Gastrocnemius medialis (tissue), 4 donors: ENCODE data around the gene SMAD9.

Source experiments
- POLR2A ChIP-seq, 2 donors: fragments of 450-650 bp; IDR thresholded peaks; one replicate each; pipeline ENCODE4 v1.6.1; 2017; ENCODE audit warnings: antibody characterized with exemption in 2 of 2, mild to moderate bottlenecking in 2 of 2, moderate library complexity in 2 of 2
- TF ChIP-seq, protein P1 (sequence below), 5 experiments: fragments of 450-650 bp in 3 of 5; fragments of 200-600 bp in 2 of 5; sonication (generic) in 2 of 5; IDR thresholded peaks in 4 of 5; conservative IDR thresholded peaks in 1 of 5; 1 replicate in 4 of 5; 2 replicates in 1 of 5; pipeline ENCODE4 v1.5.1; 2016 to 2019; ENCODE audit warnings: antibody characterized with exemption in 5 of 5, mild to moderate bottlenecking in 3 of 5, moderate library complexity in 3 of 5

DNA sequence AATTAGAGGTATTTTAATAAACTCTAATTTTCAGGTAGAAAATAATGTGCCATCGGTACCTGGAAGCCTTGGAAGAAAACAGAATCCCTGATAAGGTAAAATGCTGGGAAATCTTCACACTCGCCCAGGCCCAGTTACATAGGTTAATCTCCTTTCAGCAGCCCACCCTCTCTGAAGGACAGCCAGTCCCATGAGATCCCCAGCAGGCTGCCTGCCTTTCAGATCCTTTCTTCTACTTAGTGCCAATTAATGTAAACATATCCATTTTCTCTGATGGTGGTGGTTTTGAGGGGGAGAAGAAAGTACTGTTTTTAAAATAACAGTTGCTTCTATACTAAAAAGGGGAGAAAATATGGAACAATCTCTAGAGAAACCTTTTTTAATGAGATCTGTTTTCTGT is 12.2 kb downstream of the SMAD9 start:
- TF ChIP-seq, protein P1, sequence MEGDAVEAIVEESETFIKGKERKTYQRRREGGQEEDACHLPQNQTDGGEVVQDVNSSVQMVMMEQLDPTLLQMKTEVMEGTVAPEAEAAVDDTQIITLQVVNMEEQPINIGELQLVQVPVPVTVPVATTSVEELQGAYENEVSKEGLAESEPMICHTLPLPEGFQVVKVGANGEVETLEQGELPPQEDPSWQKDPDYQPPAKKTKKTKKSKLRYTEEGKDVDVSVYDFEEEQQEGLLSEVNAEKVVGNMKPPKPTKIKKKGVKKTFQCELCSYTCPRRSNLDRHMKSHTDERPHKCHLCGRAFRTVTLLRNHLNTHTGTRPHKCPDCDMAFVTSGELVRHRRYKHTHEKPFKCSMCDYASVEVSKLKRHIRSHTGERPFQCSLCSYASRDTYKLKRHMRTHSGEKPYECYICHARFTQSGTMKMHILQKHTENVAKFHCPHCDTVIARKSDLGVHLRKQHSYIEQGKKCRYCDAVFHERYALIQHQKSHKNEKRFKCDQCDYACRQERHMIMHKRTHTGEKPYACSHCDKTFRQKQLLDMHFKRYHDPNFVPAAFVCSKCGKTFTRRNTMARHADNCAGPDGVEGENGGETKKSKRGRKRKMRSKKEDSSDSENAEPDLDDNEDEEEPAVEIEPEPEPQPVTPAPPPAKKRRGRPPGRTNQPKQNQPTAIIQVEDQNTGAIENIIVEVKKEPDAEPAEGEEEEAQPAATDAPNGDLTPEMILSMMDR (IDR thresholded peaks at IDR 0.05 in 4 of 5, conservative IDR thresholded peaks at IDR 0.05 in 1 of 5): no peak
- no peak for TF ChIP-seq POLR2A (IDR thresholded peaks at IDR 0.05)
